IPS-18c (cell line): ENCODE measurements around the gene EGLN2.
"Not testable (repeated sequence)": the region's sequence is repeated elsewhere in the genome, so short reads cannot be mapped to it uniquely, and the experiment has no call there.

Experiments used
- H3K4me3 ChIP-seq: 2 replicates; pipeline ENCODE4 v1.7.0; 2013; ENCODE audit warnings: low read depth, mild to moderate bottlenecking, low read length, moderate library complexity; ENCODE audit not compliant: insufficient read depth
- H3K9me3 ChIP-seq: one replicate; pipeline ENCODE4 v1.6.1; 2013; ENCODE audit warnings: mild to moderate bottlenecking, low read length, moderate library complexity; ENCODE audit not compliant: control insufficient read depth, insufficient read depth

The EGLN2 gene

GRCh38 chr19:40852467-40853152, 53.6 kb downstream of the EGLN2 start:
- not testable (repeated sequence) for H3K4me3 ChIP-seq, H3K9me3 ChIP-seq
